ENCODE data around the gene PDCD11.
"Not testable (repeated sequence)": the region's sequence is repeated elsewhere in the genome, so short reads cannot be mapped to it uniquely, and the experiment has no call there.

The PDCD11 gene, protein sequence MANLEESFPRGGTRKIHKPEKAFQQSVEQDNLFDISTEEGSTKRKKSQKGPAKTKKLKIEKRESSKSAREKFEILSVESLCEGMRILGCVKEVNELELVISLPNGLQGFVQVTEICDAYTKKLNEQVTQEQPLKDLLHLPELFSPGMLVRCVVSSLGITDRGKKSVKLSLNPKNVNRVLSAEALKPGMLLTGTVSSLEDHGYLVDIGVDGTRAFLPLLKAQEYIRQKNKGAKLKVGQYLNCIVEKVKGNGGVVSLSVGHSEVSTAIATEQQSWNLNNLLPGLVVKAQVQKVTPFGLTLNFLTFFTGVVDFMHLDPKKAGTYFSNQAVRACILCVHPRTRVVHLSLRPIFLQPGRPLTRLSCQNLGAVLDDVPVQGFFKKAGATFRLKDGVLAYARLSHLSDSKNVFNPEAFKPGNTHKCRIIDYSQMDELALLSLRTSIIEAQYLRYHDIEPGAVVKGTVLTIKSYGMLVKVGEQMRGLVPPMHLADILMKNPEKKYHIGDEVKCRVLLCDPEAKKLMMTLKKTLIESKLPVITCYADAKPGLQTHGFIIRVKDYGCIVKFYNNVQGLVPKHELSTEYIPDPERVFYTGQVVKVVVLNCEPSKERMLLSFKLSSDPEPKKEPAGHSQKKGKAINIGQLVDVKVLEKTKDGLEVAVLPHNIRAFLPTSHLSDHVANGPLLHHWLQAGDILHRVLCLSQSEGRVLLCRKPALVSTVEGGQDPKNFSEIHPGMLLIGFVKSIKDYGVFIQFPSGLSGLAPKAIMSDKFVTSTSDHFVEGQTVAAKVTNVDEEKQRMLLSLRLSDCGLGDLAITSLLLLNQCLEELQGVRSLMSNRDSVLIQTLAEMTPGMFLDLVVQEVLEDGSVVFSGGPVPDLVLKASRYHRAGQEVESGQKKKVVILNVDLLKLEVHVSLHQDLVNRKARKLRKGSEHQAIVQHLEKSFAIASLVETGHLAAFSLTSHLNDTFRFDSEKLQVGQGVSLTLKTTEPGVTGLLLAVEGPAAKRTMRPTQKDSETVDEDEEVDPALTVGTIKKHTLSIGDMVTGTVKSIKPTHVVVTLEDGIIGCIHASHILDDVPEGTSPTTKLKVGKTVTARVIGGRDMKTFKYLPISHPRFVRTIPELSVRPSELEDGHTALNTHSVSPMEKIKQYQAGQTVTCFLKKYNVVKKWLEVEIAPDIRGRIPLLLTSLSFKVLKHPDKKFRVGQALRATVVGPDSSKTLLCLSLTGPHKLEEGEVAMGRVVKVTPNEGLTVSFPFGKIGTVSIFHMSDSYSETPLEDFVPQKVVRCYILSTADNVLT (N-terminal part only)
- 22.4 to 121 (median 67.8) reads per million in 17 experiments for total RNA-seq

GRCh38 chr10:103396067-103396788 lies at the start of gene PDCD11, which contains the start of gene ATP5MK:
PDCD11 (plus strand) TSS chr10:103396626; CDS start chr10:103398427, 1,801 bp downstream.
ATP5MK (minus strand) TSS chr10:103396475; CDS start chr10:103392457, 4,018 bp downstream.
- peak; percentile 98 to 100 (median 99) for DNase-seq

- DNase-seq, result no peak
These were observed 46.3 kb upstream of the PDCD11 start for GRCh38 chr10:103350175-103350516.

- peak; percentile 84 to 93 (median 90) for DNase-seq
These were observed 45.7 kb upstream of the PDCD11 start, which contains the start of gene PCGF6 for GRCh38 chr10:103350517-103351260. PCGF6 (minus strand) TSS chr10:103351140; CDS start chr10:103351066, 74 bp downstream.

GRCh38 chr10:103353281-103353680 lies 43.1 kb upstream of the PDCD11 start:
- DNase-seq, result peak in 1 of 4 experiments; percentile 6

DNA sequence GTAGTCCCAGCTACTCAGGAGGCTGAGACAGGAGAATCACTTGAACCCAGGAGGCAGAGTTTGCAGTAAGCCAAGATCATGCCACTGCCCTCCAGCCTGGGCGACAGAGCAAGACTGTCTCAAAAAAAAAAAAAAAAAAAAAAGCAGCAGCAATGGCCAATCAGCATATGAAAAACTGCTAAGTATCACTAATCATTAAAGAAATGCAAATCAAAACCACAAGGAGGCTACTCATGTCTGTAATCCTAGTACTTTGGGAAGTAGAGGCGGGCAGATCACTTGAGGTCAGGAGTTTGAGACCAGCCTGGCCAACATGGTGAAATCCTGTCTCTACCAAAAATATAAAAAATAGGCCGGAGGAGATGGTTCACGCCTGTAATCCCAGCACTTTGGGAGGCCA lies 41.9 kb upstream of the PDCD11 start:
- not testable (repeated sequence) for DNase-seq

GRCh38 chr10:103355906-103356599 lies 40.4 kb upstream of the PDCD11 start:
- no peak for DNase-seq

GRCh38 chr10:103359493-103359892 lies 36.9 kb upstream of the PDCD11 start:
- DNase-seq, result not testable (repeated sequence)

DNA sequence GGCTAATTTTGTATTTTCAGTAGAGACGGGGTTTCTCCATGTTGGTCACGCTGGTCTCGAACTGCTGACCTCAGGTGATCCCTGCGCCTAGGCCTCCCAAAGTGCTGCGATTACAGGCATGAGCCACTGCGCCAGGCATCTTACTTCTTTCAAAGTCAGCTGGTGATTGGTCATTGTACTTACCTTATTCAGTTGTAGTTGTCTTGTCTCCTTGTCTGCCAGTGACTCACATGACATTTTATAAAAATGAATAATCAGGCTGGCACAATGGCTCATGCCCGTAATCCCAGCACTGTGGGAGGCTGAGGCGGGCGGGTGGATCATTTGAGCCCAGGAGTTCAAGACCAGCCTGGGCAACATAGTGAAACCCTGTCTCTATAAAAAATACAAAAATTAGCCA lies 35.6 kb upstream of the PDCD11 start:
- not testable (repeated sequence) for DNase-seq

DNA sequence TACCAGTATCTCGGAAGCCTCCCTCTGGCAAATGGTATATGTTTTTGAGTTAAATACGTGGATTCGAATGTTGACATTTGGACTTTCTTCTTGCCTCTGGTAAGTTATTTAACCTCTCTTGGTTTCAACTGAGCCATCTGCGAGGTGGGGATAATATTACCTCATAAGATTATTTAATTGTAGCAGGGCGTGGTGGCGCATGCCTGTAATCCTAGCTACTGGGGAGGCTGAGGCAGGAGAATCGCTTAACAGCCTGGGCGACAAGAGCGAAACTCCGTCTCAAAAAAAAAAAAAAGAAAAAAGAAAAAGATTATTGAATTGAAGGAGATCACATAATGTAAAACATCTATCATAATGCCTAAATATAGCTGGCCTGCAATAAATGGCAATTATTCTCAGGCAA lies 29.0 kb upstream of the PDCD11 start:
- no peak for DNase-seq

DNA sequence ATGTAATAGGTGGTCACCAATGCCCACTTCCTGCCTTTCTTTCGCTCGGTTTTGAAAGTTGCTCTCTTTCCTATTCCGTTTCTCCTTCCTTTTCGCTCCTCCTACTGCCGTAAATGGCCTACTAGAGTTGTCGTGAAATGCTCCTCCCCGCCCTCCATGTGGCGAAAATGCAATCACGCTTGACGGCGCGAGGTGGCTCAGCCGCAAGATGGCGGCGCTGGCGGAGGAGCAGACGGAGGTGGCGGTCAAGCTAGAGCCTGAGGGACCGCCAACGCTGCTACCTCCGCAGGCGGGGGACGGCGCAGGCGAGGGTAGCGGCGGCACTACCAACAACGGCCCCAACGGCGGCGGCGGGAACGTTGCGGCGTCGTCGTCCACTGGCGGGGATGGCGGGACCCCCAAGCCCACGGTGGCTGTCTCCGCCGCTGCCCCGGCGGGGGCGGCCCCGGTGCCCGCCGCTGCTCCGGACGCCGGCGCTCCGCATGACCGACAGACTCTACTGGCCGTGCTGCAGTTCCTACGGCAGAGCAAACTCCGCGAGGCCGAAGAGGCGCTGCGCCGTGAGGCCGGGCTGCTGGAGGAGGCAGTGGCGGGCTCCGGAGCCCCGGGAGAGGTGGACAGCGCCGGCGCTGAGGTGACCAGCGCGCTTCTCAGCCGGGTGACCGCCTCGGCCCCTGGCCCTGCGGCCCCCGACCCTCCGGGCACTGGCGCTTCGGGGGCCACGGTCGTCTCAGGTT lies 28.5 kb upstream of the PDCD11 start, which contains the start of gene TAF5:
Gene TAF5, plus strand, starts transcription at position 195 of the 737 bp plus-strand sequence. Its CDS starts 14 bp downstream, at position 209.
- peak; percentile 93 to 97 (median 96) for DNase-seq

- no peak for DNase-seq
These were observed 22.9 kb upstream of the PDCD11 start for GRCh38 chr10:103373544-103373943.

- DNase-seq, result no peak
These were observed 22.2 kb upstream of the PDCD11 start for GRCh38 chr10:103374263-103374662.

- DNase-seq, result no peak
These were observed 13.7 kb upstream of the PDCD11 start for GRCh38 chr10:103382769-103383168.

DNA sequence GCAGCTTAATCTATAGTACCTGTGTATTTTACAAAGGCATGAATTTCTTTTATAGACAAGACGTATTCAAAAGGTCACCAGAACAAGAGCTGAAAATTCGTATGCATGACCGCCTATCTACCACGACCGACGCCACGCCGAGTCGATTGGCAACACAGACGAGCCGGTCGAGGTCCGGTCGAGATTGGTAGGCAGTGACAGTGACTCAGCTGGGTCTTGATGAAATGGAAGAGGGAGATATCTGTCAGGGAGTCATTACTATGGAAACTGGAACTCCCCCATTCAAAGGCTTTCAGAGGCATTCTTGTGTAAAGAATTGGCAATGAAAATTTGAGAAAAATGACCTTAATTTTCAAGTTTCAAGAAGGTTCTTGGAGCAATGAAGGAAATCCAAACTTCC lies 2.2 kb upstream of the PDCD11 start:
- peak in 1 of 4 experiments; percentile 8 for DNase-seq

- no peak for DNase-seq
These were observed 716 bp upstream of the PDCD11 start for GRCh38 chr10:103395754-103396066.

- no peak for DNase-seq
These were observed 312 bp downstream of the PDCD11 start for GRCh38 chr10:103396789-103397087.

DNA sequence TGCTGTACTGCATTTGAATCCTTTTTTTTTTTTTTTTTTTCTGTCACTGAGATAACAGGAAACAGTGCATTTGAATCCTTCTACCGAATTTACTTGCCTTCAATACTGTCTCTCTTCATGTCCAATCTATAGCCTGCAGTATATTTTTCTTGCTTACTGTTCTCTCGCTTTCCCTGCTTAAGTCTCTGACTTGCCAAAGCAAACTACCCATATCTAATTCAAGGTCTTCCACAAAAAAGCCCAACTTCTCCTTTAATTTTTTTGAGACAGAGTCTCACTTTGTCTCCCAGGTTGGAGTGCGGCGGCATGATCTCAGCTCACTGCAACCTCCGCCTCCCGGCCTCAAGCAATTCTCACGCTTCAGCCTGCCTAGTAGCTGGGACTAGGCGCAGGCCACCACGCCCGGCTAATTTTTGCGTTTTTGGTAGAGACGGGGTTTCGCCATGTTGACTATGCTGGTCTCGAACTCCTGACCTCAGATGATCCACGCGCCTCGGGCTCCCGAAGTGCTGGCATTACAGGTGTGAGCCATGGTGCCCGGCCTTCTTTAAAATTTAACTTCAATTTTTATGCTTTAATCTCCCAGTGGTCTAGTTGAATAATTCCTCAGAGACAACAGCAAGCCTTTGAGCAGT lies 882 bp downstream of the PDCD11 start:
- DNase-seq, result no peak

DNA sequence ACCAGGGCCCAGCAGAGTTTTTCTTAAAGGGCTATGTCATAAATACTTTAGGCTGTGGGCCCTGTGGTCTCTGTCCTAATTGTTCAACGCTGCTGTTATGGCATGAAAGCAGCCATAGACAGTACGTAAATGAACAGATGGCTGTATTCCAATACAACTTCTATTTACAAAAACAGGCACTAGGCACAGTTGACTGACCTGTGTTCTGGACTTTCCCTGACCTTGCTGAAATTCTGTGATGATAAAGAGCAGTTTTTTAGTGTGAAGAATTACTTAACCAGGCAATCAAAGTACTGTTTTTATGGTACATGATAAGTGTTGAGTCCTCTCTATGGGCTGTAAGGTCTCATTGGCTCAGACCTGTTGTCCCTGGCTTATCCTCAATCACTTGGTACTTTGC lies 17.1 kb downstream of the PDCD11 start:
- no peak for DNase-seq

GRCh38 chr10:103415581-103415980 lies 19.2 kb downstream of the PDCD11 start:
- DNase-seq, result no peak

All from suppressor macrophage (primary cell).